ENCODE data around the gene ADM. TPM values are rescaled to one million over a fixed set of nuclear protein-coding genes. Genes with fewer than 3 reads are reported as not detected.
A peak's percentile ranks its signal among the peaks of the same experiment; 100 is the strongest.

Gene ADM
- total RNA-seq, 1 donor from 2014 or later = 24.5 TPM

DNA sequence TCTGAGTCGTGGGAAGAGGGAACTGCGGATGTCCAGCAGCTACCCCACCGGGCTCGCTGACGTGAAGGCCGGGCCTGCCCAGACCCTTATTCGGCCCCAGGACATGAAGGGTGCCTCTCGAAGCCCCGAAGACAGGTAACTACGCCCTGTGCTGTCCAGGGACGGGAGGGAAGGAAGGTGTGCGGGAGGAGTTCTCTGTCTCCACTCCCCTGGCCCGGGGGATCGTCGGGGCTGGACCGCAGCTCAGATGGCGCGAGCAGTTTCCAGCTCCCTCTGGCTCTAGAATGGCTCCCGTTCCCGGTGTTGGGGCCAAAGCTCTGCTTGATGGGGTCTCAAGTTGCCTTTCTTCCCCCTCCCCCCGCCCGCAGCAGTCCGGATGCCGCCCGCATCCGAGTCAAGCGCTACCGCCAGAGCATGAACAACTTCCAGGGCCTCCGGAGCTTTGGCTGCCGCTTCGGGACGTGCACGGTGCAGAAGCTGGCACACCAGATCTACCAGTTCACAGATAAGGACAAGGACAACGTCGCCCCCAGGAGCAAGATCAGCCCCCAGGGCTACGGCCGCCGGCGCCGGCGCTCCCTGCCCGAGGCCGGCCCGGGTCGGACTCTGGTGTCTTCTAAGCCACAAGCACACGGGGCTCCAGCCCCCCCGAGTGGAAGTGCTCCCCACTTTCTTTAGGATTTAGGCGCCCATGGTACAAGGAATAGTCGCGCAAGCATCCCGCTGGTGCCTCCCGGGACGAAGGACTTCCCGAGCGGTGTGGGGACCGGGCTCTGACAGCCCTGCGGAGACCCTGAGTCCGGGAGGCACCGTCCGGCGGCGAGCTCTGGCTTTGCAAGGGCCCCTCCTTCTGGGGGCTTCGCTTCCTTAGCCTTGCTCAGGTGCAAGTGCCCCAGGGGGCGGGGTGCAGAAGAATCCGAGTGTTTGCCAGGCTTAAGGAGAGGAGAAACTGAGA, 1.4 kb downstream of the ADM start:
- Histone ChIP-seq H3K36me3 (no peaks in the 10 kb centered on the region), H3K9me3 (no peaks in the 10 kb centered on the region), H3K4me3 (peak overlapping the region; percentile 66), H3K4me1 (peaks cover 70% of the 10 kb centered on the region), H3K27ac (peak overlapping the region; percentile 79), H3K27me3 (peaks cover 2% of the 10 kb centered on the region)
- TF ChIP-seq, protein P1, sequence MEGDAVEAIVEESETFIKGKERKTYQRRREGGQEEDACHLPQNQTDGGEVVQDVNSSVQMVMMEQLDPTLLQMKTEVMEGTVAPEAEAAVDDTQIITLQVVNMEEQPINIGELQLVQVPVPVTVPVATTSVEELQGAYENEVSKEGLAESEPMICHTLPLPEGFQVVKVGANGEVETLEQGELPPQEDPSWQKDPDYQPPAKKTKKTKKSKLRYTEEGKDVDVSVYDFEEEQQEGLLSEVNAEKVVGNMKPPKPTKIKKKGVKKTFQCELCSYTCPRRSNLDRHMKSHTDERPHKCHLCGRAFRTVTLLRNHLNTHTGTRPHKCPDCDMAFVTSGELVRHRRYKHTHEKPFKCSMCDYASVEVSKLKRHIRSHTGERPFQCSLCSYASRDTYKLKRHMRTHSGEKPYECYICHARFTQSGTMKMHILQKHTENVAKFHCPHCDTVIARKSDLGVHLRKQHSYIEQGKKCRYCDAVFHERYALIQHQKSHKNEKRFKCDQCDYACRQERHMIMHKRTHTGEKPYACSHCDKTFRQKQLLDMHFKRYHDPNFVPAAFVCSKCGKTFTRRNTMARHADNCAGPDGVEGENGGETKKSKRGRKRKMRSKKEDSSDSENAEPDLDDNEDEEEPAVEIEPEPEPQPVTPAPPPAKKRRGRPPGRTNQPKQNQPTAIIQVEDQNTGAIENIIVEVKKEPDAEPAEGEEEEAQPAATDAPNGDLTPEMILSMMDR (IDR thresholded peaks at IDR 0.05) = no peak
- intact Hi-C loops (cut with DNase I) = loop anchor here (5.0 to 10.0 kb wide), 2 partner anchors 101 to 549 kb away; no protein-coding TSS in a partner anchor
- ATAC-seq = no peak
- no peak for DNase-seq

DNA sequence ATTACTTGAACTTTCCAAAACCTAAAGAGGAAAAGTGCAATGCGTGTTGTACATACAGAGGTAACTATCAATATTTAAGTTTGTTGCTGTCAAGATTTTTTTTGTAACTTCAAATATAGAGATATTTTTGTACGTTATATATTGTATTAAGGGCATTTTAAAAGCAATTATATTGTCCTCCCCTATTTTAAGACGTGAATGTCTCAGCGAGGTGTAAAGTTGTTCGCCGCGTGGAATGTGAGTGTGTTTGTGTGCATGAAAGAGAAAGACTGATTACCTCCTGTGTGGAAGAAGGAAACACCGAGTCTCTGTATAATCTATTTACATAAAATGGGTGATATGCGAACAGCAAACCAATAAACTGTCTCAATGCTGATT, 2.1 kb downstream of the ADM start:
- Histone ChIP-seq H3K4me3 (peak overlapping the region; percentile 66), H3K36me3 (no peaks in the 10 kb centered on the region), H3K27me3 (peaks cover 2% of the 10 kb centered on the region), H3K27ac (peak overlapping the region; percentile 79), H3K9me3 (no peaks in the 10 kb centered on the region), H3K4me1 (peaks cover 68% of the 10 kb centered on the region)
- TF ChIP-seq, protein P1 (IDR thresholded peaks at IDR 0.05) = no peak
- intact Hi-C loops (cut with DNase I) = loop anchor here (5.0 to 10.0 kb wide), 2 partner anchors 102 to 550 kb away; no protein-coding TSS in a partner anchor
- ATAC-seq (no peak), DNase-seq (no peak)

DNA sequence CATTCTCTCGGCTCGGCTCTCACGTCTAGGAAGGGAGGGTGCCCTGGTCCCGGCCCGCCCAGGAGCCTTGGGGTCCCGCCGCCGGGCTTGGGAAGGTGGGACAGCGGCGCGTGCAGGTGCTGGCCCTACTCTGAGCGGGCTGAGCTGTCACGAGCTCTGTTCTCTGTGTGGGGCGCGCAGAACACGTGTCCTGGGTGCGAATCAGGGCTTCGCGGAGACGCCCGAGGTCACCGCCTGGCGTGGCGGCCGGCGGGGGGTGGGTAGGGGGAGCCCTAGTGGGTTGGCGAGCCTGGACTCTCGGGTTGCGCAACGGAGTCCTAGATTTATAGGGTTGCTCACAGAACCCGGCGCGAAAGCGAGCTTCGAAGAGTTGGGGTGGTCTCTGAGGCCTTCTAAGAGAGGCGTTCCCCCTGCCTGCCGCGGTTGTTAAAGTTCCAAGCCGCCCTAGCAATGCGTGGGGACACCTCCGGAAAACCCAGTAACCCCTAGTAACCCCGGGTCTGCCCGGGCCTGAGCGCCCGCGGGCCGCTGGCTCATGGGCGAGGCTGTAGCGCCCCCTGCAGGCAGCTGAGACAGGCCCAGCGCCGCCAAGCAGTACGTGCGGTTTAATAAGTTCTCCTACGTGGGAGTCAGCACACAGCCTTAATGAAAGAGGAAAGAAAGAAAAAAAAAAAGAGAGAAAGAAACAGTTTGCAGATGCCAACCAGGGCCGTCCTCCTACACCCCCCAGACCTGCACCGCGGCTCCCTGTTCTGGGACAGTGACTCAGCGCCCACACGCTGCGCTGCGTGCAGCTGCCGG, 2.7 kb downstream of the ADM start:
- intact Hi-C loops (cut with DNase I) = loop anchor here (5.0 to 10.0 kb wide), 2 partner anchors 103 to 550 kb away; no protein-coding TSS in a partner anchor
- H3K4me1 ChIP-seq = peaks cover 63% of the 10 kb centered on the region

DNA sequence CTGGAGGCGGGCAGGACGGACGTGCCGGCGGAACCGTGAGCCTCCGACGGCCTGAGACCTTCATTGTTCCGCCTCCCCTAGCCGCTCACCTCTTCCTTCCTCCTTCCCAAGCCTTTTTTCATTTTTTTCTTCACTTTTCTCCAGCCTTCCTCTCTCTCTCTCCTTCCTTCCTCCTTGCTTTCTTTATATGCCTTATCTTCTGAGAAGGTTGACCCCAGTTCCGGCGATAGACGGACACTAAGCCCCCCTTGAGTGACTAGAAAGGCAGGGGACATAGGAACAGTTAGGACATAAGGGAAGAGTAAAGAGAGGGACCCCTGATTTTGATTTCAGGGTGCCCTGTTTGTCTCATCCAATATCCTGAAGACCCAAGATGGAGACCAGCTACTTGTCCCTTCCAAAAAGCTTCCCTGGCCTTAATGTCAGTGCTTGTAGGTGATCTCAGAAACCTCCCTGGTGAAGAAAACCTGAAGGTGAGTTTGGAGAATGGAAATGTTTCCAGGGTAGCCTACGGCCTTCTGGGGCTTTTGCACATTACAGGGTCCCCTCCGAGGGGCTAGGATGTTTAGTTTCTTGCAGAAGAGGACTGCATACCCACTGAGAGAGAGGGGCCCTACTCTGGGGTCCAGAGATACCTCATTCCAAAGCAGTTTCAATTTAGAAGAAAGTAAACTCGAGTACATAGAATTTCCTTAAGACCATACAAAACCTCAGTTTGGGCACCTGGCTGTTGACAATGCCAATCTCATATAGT, 3.5 kb downstream of the ADM start:
- Histone ChIP-seq H3K4me3 (peak overlapping the region; percentile 66), H3K36me3 (no peaks in the 10 kb centered on the region), H3K27ac (peak overlapping the region; percentile 69), H3K4me1 (peaks cover 63% of the 10 kb centered on the region), H3K27me3 (peaks cover 2% of the 10 kb centered on the region), H3K9me3 (no peaks in the 10 kb centered on the region)
- no peak for DNase-seq
- ATAC-seq = no peak
- intact Hi-C loops (cut with DNase I) = loop anchor here (5.0 to 10.0 kb wide), 2 partner anchors 104 to 551 kb away; no protein-coding TSS in a partner anchor
- TF ChIP-seq, protein P1 (IDR thresholded peaks at IDR 0.05) = no peak

More for the DNA sequence above, 2.7 kb downstream of the ADM start:
- peak overlapping the region; percentile 69 for H3K27ac ChIP-seq
- no peaks in the 10 kb centered on the region for H3K9me3 ChIP-seq
- H3K4me3 ChIP-seq = peak overlapping the region; percentile 66
- ATAC-seq (peak; percentile 79), DNase-seq (peak; percentile 91)
- peaks cover 2% of the 10 kb centered on the region for H3K27me3 ChIP-seq
- H3K36me3 ChIP-seq = no peaks in the 10 kb centered on the region
- TF ChIP-seq, protein P1 (IDR thresholded peaks at IDR 0.05) = peak; percentile 98
